DMS 273 (cell line): Measurements from ENCODE around the gene DIP2C.
"Not testable (repeated sequence)": the region's sequence is repeated elsewhere in the genome, so short reads cannot be mapped to it uniquely, and the experiment has no call there.

Experiments
- DNase-seq: peaks from one replicate; lab custom pipeline; 2025; ENCODE audit not compliant: unreplicated experiment; lab: John Stamatoyannopoulos, UW

The DIP2C gene

DNA sequence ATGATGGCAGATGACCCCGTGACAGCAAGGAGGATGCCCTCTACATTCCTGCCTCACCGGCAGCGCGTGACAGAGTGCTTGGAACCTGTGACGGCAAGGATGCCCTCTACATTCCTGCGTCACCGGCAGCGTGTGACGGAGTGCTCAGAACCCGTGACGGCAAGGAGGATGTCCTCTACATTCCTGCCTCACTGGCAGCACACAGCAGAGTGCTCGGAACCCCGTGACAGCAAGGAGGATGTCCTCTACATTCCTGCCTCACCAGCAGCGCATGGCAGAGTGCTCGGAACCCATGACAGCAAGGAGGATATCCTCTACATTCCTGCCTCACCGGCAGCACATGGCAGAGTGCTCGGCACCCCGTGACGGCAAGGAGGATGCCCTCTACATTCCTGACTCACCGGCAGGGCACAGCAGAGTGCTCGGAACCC lies 231.0 kb downstream of the DIP2C start:
- DNase-seq = no peak

DNA sequence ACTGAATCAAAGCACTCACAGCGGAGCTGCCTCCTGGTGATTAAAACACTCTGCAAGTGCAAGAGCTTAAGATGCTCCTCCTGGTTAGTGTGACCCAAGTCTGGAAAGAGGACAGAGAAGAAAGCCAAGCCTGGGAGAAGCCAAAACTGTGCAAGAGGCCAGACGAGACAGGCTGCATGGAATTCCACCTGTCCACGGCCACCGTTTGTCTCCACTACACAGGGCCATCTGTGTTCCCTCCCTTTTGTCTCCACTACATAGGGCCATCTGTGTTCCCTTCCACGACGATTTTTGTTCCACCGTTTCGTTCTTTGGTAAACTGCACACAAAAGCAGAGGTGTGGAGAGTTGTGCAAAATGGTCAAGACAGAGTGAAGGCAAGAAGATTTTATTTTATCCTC lies 233.0 kb downstream of the DIP2C start:
- DNase-seq = no peak

DNA sequence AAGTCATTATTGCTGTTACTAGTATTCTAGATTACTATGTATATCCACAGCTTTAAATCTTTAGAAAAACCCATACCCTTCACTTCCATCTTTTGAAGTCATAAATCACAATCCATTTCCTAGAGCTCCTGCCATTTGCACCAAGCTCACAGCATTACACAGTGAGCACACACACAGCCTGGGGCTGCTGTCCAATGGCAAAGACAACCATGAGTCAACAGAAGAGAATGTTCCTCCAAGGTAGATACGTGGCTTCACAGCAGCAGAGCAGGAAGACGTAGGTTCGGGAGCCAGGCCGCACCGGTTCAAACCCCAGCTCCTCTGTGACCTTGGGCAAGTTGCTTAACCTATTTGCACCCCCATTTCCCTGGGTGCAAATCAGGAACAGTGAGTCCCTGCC lies 234.6 kb downstream of the DIP2C start:
- no peak for DNase-seq

DNA sequence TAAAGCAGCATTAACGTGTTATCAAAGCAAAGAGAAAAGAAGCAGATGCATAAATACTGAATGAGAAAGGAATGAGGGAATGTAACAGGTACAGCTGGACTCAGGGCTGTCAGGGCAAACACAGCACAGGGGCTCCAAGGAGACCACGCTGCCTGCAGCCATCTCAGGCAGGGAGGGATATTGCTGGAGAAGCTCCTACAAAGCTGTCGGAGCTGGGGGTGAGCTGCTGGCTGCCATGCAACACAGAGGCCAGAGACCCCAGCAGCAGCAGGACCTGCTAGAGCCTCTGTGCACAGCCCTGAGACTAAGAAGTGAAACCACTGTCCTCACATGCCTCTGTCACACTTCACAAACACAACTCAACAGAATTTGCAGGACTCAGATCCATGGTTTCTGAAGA lies 235.8 kb downstream of the DIP2C start:
- no peak for DNase-seq

DNA sequence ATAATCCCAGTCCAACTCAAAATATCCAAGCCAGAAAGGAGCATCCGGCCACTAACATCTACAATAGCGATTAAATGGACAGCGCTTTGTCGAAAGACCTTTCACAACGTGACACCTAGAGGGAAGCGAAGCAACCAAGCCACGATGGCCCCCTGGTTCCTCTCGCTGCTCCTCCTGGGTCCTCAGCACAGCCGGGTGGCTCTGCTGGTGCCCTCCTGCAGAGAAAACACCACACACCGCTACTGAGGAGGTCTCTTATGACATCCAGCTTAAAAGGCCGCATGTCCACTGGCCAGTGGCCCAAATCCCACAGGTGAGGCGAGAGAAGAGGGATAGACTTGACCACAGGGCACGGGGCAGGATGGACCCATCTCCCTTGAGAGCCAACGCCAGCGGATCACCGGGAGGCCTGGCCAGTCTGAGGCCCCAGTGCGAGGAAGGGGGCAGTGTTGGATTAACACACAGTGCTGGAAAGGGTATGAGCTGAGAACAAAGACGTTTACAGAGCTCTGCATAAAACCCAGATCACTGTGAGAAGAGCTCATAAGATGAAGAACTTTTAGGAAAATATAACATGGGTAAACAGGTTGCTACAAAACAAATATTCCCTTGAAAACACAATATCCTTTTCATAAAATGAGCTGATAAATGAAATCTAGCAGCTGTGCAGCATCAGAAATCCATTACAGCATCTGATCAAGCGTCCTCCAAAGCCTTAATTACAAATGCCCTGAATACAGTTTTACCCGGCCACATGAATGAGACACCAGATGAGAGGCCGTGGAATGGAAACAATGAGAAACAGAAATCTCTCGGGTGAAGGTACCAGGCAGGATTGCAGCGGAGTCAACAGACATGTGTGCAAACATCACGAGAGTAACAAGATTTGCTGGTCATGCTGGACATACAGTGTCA lies 236.7 kb downstream of the DIP2C start:
- DNase-seq = no peak

DNA sequence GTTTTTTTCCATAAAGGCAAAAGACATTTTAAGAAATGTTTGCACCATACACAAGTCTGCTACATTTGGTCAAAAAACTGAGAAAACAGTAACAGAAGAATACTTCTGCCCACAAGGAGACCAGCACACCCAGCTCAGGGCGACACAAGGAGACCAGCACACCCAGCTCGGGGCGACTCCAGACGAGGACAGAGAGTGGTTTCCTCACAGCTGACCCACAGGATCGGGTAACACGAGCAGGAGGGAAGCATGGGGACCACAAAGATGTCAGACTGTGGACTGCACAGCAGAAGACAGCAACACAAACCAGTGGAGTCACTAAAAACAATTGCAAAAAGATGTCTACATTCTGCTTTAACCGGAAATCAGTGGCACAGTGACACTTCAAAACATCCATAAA lies 237.6 kb downstream of the DIP2C start:
- DNase-seq = no peak

DNA sequence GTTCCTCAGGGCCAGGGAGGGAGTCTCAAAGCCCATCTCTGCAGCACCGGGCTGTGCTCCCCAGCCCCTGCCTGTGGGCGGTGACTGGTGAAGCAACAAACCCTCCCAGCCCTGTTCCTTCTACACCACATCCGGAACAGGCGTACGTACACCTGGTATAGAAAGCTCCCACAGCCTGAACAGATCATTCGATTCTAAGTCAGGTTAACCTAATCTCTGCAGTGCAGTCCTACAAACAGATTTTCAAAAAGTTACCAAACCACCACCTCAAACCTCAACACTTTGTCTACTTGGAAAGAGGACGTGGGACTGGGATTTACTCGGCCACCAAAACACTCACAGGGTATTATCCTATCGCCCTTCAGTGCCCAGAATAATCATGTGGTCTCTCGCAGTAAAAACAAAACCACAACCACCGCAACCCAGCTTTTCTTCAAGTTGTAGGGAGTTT lies 238.4 kb downstream of the DIP2C start:
- no peak for DNase-seq

DNA sequence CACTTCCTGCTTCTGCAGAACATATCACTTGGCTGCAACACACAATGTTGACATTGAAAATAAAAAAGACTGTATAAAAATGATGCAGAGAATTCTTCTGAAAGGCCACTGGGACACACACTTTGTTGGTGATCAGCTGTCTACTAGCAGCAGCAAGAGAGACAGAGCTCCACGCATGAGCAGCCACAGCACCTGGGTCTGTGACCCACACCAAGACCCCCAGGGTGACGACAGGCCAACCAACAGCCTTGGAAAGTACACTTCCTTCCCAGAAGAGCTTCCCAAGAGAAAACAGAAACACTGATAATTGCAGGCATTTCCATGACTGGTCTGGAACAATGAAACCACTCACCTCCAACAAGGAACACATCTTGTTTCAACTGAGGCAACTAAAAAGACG lies 239.0 kb downstream of the DIP2C start:
- no peak for DNase-seq

DNA sequence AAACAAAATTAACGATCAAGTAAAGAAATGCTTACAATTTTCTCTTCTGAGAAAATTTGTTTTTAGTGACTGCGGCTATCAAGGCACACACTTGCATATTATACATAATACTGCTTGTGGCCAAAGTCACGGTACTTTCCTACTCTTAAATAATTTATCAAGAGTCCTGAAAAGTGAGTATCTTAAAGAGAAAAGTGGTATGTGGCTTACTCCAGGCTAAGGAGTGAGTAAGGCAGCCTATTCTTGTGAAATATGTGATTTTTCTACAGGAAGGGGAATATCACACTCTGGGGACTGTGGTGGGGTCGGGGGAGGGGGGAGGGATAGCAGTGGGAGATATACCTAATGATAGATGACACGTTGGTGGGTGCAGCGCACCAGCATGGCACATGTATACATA lies 240.1 kb downstream of the DIP2C start:
- not testable (repeated sequence) for DNase-seq

DNA sequence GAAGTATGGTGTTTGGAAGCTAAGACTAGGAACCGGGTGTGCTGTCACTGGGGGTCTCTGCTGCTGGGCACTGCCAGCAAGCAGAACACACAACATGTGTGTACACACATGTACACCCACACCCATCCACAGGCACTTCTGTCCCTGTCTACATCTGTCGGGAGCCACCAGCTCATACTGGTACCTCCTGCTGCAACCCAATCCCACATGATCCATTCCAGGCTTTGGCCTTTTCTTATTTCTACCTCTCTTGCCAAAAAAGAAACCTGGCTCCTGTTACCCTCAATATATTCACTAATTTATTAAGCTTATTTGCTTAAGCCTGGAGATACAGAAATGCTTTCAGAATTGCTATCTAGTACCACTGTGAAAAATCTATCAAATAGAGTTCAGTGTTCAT lies 246.0 kb downstream of the DIP2C start:
- no peak for DNase-seq

DNA sequence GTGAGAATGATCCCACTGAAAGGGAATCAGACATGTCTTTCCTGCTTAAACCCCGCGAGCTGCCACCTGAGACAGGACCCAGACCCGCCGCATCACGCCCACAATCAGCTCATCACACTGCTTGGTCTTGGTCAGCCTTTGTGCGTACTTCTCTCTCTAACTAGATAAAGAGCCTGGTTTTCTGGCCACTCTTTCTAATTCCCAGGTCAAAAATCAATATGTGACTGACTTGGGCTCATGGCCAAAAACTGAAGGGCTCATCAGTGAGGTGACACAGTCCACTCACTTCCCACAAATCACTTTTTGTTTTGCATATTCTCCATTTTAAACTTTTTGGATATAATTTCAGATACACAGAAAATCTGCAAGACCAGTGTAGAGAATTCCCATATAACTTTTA lies 247.3 kb downstream of the DIP2C start:
- no peak for DNase-seq

DNA sequence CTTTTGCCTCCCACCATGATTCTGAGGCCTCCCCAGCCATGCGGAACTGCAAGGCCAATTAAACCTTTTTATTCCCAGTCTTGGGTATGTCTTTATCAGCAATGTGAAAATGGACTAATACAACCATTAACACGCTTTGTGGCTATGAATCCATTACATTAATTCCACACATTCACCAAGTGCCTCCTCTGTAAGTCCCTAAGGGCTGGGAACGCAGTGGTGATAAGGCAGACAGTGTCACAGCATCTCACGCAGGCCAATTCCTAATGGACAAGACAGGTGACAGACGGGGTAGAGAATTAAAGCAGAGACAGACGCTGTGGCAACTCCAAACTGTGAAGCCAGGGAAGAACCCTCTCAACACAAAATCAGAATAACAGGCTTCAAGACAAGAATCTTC lies 247.8 kb downstream of the DIP2C start:
- DNase-seq = no peak

DNA sequence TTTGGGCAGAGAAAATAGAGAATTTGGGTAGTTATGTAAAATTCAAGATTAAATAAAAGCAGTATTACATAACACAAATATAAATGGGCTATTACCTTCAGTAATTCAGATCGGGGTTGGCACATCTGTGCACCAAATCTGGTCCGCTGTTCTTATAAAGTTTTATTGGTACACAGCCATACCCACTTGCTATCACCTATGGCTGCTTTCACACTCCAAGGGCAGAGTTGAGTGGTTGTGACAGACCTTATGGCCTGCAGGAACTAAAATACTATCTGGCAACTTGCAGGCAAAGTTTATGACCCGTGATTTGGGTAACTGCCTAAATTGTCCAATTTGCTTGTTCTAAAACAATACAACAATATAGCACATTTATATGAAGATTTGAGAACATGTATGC lies 249.3 kb downstream of the DIP2C start:
- DNase-seq = no peak

DNA sequence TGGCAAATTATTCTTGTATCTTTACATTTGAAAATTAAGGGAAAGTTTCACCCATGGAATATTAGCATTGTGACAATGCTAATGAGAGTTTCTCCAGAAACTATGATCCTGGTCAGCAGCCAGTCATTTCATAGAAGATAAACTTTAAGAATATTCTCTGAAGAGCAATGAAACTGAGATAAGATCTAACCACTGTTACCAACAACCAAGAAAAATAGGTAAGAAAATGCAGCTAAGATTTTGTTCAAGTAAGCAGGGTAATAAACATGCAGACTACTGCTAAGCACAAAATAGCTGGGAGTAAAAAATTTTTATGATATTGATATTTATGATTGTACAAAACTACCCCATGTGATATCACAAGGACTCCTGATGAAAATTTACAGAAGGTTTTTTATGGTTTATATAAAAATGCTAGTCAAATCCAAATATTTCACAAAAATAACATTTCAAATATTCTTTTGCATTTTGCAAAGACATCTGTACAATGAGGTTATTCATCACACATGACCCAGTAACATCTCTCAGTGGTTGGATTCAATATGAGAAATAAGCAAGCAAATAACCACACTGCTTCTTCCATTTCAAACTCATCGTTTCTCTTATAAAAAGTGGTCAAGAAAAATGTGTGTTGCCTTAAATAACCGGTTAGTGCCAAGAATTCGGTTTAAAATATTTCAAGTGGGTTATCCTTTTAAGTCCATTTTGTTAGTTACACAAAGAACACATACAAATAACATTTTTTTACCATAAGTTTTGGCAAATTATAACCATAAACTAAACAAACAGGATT lies 251.6 kb downstream of the DIP2C start:
- DNase-seq = no peak

DNA sequence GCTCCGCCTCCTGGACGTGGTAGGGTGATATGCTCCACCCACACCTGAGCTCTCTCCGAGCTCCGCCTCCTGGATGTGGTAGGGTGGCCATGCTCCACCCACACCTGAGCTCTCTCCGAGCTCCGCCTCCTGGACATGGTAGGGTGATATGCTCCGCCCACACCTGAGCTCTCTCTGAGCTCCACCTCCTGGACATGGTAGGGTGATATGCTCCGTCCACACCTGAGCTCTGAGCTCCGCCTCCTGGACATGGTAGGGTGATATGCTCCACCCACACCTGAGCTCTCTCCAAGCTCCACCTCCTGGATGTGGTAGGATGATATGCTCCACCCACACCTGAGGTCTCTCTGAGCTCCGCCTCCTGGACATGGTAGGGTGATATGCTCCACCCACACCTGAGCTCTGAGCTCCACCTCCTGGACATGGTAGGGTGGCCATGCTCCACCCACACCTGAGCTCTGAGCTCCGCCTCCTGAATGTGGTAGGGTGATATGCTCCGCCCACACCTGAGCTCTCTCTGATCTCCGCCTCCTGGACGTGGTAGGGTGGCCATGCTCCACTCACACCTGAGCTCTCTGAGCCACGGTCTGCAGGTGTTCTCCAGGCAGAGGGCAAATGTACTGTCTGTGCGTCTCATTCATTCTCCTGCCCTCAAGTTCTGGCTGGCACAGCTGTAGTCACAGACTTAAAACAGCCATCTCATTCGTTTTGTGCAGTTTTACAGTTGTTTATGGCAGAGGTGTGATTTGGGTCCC lies 252.4 kb downstream of the DIP2C start:
- DNase-seq = no peak

DNA sequence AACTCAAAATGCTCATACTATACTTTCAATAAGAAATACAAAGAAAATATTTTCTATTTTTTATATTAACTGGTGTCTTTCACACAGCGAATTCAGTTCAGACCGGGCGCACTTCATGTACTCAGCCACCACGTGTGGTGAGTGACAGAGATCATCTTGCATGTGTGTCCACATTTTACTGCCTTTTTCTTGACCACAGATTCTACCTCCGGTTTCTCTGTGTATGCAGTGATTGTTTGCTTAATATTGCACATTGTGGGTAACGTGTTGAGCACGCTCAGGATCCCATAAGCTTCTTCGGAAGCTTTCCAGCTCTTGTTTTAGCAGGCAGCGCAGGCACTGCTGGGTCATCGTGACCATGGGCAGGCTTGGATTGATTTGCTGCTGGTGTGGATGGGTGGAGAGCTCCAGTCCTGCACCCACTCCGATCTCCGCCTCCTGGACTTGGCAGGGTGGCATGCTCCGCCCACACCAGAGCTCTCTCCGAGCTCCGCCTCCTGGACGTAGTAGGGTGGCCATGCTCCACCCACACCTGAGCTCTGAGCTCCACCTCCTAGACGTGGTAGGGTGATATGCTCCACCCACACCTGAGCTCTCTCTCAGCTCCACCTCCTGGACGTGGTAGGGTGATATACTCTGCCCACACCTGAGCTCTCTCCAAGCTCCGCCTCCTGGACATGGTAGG lies 253.3 kb downstream of the DIP2C start:
- DNase-seq = no peak

DNA sequence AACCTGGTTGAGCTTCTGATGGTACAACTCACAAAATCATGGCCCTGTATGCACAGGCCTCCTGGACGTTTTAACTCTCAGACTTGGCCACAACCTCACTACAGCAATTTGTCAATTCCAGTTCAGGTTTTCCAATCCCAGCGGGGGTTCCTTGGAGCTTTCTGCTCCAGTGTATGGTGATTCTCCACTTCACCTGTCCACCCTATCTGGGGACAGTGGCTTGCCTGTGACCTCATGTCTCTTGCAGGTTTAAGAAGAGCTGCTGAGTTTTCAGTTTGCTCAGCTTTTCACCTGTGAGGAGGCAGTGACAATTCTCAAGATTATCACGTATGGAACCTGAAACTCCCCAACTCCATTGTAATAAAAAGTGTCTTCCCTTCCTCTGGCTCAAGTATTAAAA lies 254.1 kb downstream of the DIP2C start:
- DNase-seq = no peak

DNA sequence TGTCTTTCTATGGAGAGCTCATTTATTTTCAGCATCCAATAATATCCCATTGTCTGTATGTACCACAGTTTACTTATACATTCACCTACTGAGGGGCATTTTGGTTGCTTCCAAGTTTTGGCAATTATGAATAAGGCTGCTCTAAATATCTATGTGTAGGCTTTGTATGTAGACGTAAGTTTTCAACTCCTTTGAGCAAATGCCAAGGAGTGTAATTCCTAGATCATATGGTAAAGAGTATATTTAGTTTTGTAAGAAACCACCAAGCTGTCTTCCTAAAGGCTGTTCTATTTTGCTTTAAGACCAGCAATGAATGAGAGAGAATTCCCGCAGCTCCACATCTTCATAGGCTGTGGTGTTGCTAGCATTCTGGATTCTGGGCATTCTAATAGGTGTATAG lies 259.8 kb downstream of the DIP2C start:
- no peak for DNase-seq

DNA sequence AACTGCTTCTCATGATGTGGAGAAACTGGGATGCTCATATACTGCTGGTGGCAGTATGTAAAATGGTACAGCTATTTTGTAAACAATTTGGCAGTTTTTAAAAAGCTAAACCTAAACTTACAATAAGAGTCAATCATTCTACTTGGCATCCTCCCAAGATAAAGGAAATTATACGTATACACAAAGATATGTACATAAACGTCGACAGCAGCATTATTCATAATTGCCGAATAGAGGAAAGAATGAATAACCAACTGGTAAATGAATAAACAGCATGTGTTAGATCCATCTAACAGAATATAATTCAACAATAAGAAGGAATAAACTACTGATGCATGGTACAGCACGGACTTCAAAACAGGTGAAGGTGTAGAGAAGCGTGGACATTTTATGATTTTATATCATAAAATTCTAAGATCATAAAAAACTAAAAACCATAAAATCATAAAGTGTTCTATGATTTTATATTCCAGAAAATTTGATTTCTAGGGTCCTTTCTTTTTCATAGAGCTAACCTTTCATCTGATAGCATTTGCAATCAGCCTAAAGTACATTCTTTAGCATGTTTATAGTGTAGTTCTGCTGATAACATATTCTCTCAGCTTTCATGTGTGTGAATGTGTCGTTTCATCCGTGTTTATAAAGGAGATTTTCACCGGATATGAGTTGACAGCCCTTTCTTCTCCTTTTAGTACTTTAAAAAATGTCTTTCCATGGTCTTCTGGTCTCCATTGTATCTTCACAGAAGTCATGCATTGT lies 261.5 kb downstream of the DIP2C start:
- no peak for DNase-seq

DNA sequence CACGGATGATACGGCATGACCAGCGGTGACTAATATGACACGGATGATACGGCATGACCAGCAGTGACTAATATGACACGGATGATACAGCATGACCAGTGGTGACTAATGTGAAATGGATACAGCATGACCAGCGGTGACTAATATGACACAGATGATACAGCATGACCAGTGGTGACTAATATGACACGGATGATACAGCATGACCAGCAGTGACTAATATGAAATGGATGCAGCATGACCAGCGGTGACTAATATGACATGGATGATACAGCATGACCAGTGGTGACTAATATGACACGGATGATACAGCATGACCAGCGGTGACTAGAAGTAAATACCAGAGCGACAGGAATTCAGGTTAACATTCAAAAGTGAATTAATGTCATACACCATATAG lies 264.1 kb downstream of the DIP2C start:
- DNase-seq = not testable (repeated sequence)
